GM08714 (cell line): ENCODE measurements around the gene R3HDM2.

ENCODE experiments used
- H3K4me3 ChIP-seq: fragments of 200-500 bp; sonication (Bioruptor generic); 2 replicates; pipeline ENCODE4 v1.5.1; 2014; ENCODE audit warnings: mild to moderate bottlenecking, low read length, inconsistent platforms
- ZNF274 ChIP-seq: IDR thresholded peaks from 2 replicates; pipeline ENCODE4 v1.6.1; 2012; ENCODE audit warnings: mild to moderate bottlenecking, low read depth, low read length

The R3HDM2 gene

GRCh38 chr12:57233357-57234232, 197.2 kb downstream of the R3HDM2 start:
- H3K4me3 ChIP-seq, result no peak overlapping the region
- no peak for TF ChIP-seq ZNF274

GRCh38 chr12:57232156-57232756, 198.6 kb downstream of the R3HDM2 start:
- no peak overlapping the region for H3K4me3 ChIP-seq
- TF ChIP-seq ZNF274, result no peak

- H3K4me3 ChIP-seq, result peak overlapping the region; percentile 84; the same call in 1 of the 2 replicates
- no peak for TF ChIP-seq ZNF274
Measured at GRCh38 chr12:57231276-57232021, 199.4 kb downstream of the R3HDM2 start.

- no peak for TF ChIP-seq ZNF274
Measured at GRCh38 chr12:57230381-57231155, 200.3 kb downstream of the R3HDM2 start.

GRCh38 chr12:57229634-57230380, 201.0 kb downstream of the R3HDM2 start, which contains the start of gene SHMT2:
SHMT2 (plus strand) TSS chr12:57229711; CDS start chr12:57229779, 68 bp downstream.
- TF ChIP-seq ZNF274, result no peak
- H3K4me3 ChIP-seq, result peak within 1 kb of the TSS; percentile 84

More at GRCh38 chr12:57230381-57231155, 200.3 kb downstream of the R3HDM2 start:
- H3K4me3 ChIP-seq, result peak overlapping the region; percentile 84

GRCh38 chr12:57229046-57229633, 201.7 kb downstream of the R3HDM2 start:
- no peak for TF ChIP-seq ZNF274
- H3K4me3 ChIP-seq, result peak overlapping the region; percentile 84; the same call in 1 of the 2 replicates

GRCh38 chr12:57227315-57228115, 203.3 kb downstream of the R3HDM2 start:
- H3K4me3 ChIP-seq, result no peak overlapping the region; the same call in 1 of the 2 replicates

GRCh38 chr12:57226588-57227314, 204.1 kb downstream of the R3HDM2 start:
- no peak overlapping the region; the same call in 1 of the 2 replicates for H3K4me3 ChIP-seq
- TF ChIP-seq ZNF274, result no peak

More at GRCh38 chr12:57227315-57228115, 203.3 kb downstream of the R3HDM2 start:
- TF ChIP-seq ZNF274, result no peak

GRCh38 chr12:57225680-57226210, 205.1 kb downstream of the R3HDM2 start:
- TF ChIP-seq ZNF274, result no peak
- no peak overlapping the region for H3K4me3 ChIP-seq

- TF ChIP-seq ZNF274, result no peak
- H3K4me3 ChIP-seq, result no peak overlapping the region
Measured at GRCh38 chr12:57224973-57225679, 205.7 kb downstream of the R3HDM2 start.
